H1 (cell line): ENCODE results near the gene KRT1. TPM values are rescaled to one million over a fixed set of nuclear protein-coding genes. Genes with fewer than 3 reads are reported as not detected.

Experiments
- NRF1 ChIP-seq: IDR thresholded peaks from 2 replicates; pipeline ENCODE4 v1.6.1; 2011; ENCODE audit warnings: mild to moderate bottlenecking, low read depth, low read length, improper control_type of control experiment
- polyA plus RNA-seq, 7 experiments: library from polyadenylated mRNA; depleted of rRNA in 3 of 7; stranded (reverse) in 5 of 7; unstranded in 2 of 7; fragments of >200 nt in 5 of 7; fragments of 200-250 nt in 2 of 7; gene quantifications; 1 replicate in 5 of 7; 2 replicates in 1 of 7; 4 replicates in 1 of 7; pipeline versions ENCODE4 v1.2.1 to v1.2.3, GENCODE V29; 2011 to 2013; ENCODE audit warnings: missing spikeins in 2 of 7, mixed read lengths in 2 of 7
- total RNA-seq: library from RNA; stranded (reverse); fragmentation: NEBNext Ultra II Directional; extraction: Animal tissue kit (Norgen Biotek cat#: 25700); gene quantifications from 2 replicates; pipeline ENCODE4 v1.2.1, GENCODE V29; 2021

Gene KRT1
- total and polyA plus RNA-seq, 2 of the 8 experiments (the other 6 are each of a cell fraction or from before 2014, with no cell fraction given), result not detected

GRCh38 chr12:52677126-52677525 lies 3.1 kb downstream of the KRT1 start (continued):
- no peak for TF ChIP-seq NRF1
